ENCODE results near the gene LRRC9.

The LRRC9 gene

GRCh38 chr14:60102389-60102788 lies 182.4 kb downstream of the LRRC9 start:
- H3K9me3 ChIP-seq (ENCODE audit: insufficient read depth, low read depth, low read length): no peaks in the 10 kb centered on the region
- H4K12ac ChIP-seq (ENCODE audit: low read depth, low read length): no peak overlapping the region
- H3K4me2 ChIP-seq (ENCODE audit: low read length): no peak overlapping the region
- H2BK5ac ChIP-seq (ENCODE audit: low read depth, low read length, poor library complexity): no peak overlapping the region
- no peak overlapping the region for H4K91ac ChIP-seq (ENCODE audit: low read depth, low read length)
- H2BK120ac ChIP-seq (ENCODE audit: insufficient read depth, low read length, poor library complexity): no peak overlapping the region
- H3K18ac ChIP-seq (ENCODE audit: low read length): no peak overlapping the region
- H3K9ac ChIP-seq (ENCODE audit: low read length): no peak overlapping the region
- no peak overlapping the region for H3K14ac ChIP-seq (ENCODE audit: low read length)
- WGBS (ENCODE audit: extremely low coverage, insufficient coverage, insufficient read length): no CpG with 5 or more reads among the region's 2 CpGs
- H3K4me1 ChIP-seq (ENCODE audit: control insufficient read depth in 1 of 2, insufficient read depth in 2 of 2, low read length in 2 of 2): peaks cover 0 to 3% of the 10 kb centered on the region in 2 experiments
- no peak for DNase-seq
- no peaks in the 10 kb centered on the region for H3K27me3 ChIP-seq (ENCODE audit: insufficient read depth, low read length)
- H3K79me1 ChIP-seq (ENCODE audit: low read length): no peaks in the 10 kb centered on the region
- no peak overlapping the region for H3K4me3 ChIP-seq (ENCODE audit: low read depth, low read length)
- H2BK12ac ChIP-seq (ENCODE audit: low read length): no peak overlapping the region
- no peak overlapping the region for H3K23ac ChIP-seq (ENCODE audit: low read length)
- peaks cover 2% of the 10 kb centered on the region for H3K79me2 ChIP-seq (ENCODE audit: control insufficient read depth, insufficient read depth, low read length, poor library complexity)
- peaks cover 4% of the 10 kb centered on the region in 2 experiments for H3K36me3 ChIP-seq (ENCODE audit: control insufficient read depth in 1 of 2, insufficient read depth in 2 of 2, low read length in 2 of 2)
- H2AFZ ChIP-seq (ENCODE audit: insufficient read depth, low read length, poor library complexity): no peak overlapping the region
- H4K8ac ChIP-seq (ENCODE audit: low read depth, low read length): no peak overlapping the region
- H2AK5ac ChIP-seq (ENCODE audit: low read length): no peak overlapping the region
- H3K4ac ChIP-seq (ENCODE audit: low read depth, low read length): no peak overlapping the region
- no peak overlapping the region for H3K27ac ChIP-seq (ENCODE audit: low read depth, low read length)

DNA sequence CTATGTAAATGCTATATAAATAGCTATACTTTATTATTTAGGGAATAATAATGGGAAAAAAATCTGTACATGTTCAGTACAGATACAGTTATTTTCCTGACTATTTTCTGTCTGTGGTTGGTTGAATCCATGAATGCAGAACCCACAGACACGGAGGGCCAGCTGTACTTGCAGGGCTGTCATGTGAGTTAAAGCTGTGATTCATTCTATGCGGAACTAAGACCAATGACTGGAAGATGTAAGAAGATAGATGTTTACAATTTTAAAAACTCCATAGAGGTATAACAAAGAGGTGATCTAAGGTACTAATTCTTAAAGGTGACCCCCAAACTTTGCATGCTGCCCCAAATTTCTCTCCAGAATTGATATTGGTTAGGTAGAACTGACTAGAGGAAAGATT lies 186.4 kb downstream of the LRRC9 start:
- H3K27me3 ChIP-seq (ENCODE audit: insufficient read depth, low read length): no peaks in the 10 kb centered on the region
- H2BK12ac ChIP-seq (ENCODE audit: low read length): no peak overlapping the region
- H3K18ac ChIP-seq (ENCODE audit: low read length): no peak overlapping the region
- no peak overlapping the region for H3K14ac ChIP-seq (ENCODE audit: low read length)
- no peaks in the 10 kb centered on the region for H3K79me1 ChIP-seq (ENCODE audit: low read length)
- H2AFZ ChIP-seq (ENCODE audit: insufficient read depth, low read length, poor library complexity): no peak overlapping the region
- no peak overlapping the region for H2AK5ac ChIP-seq (ENCODE audit: low read length)
- H3K23ac ChIP-seq (ENCODE audit: low read length): no peak overlapping the region
- H3K36me3 ChIP-seq (ENCODE audit: control insufficient read depth in 1 of 2, insufficient read depth in 2 of 2, low read length in 2 of 2): peaks cover 0 to 3% of the 10 kb centered on the region in 2 experiments
- no peak overlapping the region for H3K4me3 ChIP-seq (ENCODE audit: low read depth, low read length)
- WGBS (ENCODE audit: extremely low coverage, insufficient coverage, insufficient read length): no CpG with 5 or more reads among the region's 2 CpGs
- no peak overlapping the region for H4K12ac ChIP-seq (ENCODE audit: low read depth, low read length)
- H4K8ac ChIP-seq (ENCODE audit: low read depth, low read length): no peak overlapping the region
- H3K9ac ChIP-seq (ENCODE audit: low read length): no peak overlapping the region
- H3K4ac ChIP-seq (ENCODE audit: low read depth, low read length): no peak overlapping the region
- peaks cover 0 to 3% of the 10 kb centered on the region in 2 experiments for H3K4me1 ChIP-seq (ENCODE audit: control insufficient read depth in 1 of 2, insufficient read depth in 2 of 2, low read length in 2 of 2)
- H4K91ac ChIP-seq (ENCODE audit: low read depth, low read length): no peak overlapping the region
- H2BK5ac ChIP-seq (ENCODE audit: low read depth, low read length, poor library complexity): no peak overlapping the region
- DNase-seq: peak in 1 of 2 donors; percentile 40
- peaks cover 1% of the 10 kb centered on the region for H3K79me2 ChIP-seq (ENCODE audit: control insufficient read depth, insufficient read depth, low read length, poor library complexity)
- H3K4me2 ChIP-seq (ENCODE audit: low read length): no peak overlapping the region
- no peak overlapping the region for H3K27ac ChIP-seq (ENCODE audit: low read depth, low read length)
- no peaks in the 10 kb centered on the region for H3K9me3 ChIP-seq (ENCODE audit: insufficient read depth, low read depth, low read length)
- H2BK120ac ChIP-seq (ENCODE audit: insufficient read depth, low read length, poor library complexity): no peak overlapping the region

DNA sequence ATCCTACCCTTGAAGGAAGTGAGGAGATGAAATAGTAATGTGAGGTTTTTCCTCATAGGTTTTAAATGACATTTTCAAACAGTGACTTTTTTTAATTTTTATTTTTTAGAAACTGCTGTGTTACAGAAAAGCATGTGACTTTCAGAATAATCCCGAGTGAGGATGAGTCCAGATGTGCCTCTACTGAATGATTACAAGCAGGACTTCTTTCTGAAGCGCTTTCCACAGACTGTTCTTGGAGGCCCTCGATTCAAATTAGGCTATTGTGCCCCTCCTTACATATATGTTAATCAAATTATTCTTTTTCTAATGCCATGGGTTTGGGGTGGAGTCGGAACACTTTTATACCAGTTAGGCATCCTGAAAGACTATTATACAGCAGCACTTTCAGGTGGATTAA lies 187.5 kb downstream of the LRRC9 start:
- H3K14ac ChIP-seq (ENCODE audit: low read length): no peak overlapping the region
- no peaks in the 10 kb centered on the region for H3K79me1 ChIP-seq (ENCODE audit: low read length)
- H3K4me2 ChIP-seq (ENCODE audit: low read length): no peak overlapping the region
- no peak overlapping the region for H3K18ac ChIP-seq (ENCODE audit: low read length)
- H2BK120ac ChIP-seq (ENCODE audit: insufficient read depth, low read length, poor library complexity): no peak overlapping the region
- H3K27me3 ChIP-seq (ENCODE audit: insufficient read depth, low read length): no peaks in the 10 kb centered on the region
- H3K27ac ChIP-seq (ENCODE audit: low read depth, low read length): no peak overlapping the region
- H3K9me3 ChIP-seq (ENCODE audit: insufficient read depth, low read depth, low read length): no peaks in the 10 kb centered on the region
- no peak overlapping the region for H4K8ac ChIP-seq (ENCODE audit: low read depth, low read length)
- peaks cover 1% of the 10 kb centered on the region for H3K79me2 ChIP-seq (ENCODE audit: control insufficient read depth, insufficient read depth, low read length, poor library complexity)
- no peak for DNase-seq
- peaks cover 0 to 3% of the 10 kb centered on the region in 2 experiments for H3K36me3 ChIP-seq (ENCODE audit: control insufficient read depth in 1 of 2, insufficient read depth in 2 of 2, low read length in 2 of 2)
- no peak overlapping the region for H2AFZ ChIP-seq (ENCODE audit: insufficient read depth, low read length, poor library complexity)
- H3K4ac ChIP-seq (ENCODE audit: low read depth, low read length): no peak overlapping the region
- no peak overlapping the region for H3K23ac ChIP-seq (ENCODE audit: low read length)
- no peak overlapping the region for H3K4me3 ChIP-seq (ENCODE audit: low read depth, low read length)
- H3K9ac ChIP-seq (ENCODE audit: low read length): no peak overlapping the region
- no peak overlapping the region for H2AK5ac ChIP-seq (ENCODE audit: low read length)
- H2BK12ac ChIP-seq (ENCODE audit: low read length): no peak overlapping the region
- H4K12ac ChIP-seq (ENCODE audit: low read depth, low read length): no peak overlapping the region
- whole genome bisulfite sequencing (ENCODE audit: extremely low coverage, insufficient coverage, insufficient read length): no CpG with 5 or more reads among the region's 4 CpGs
- no peak overlapping the region for H2BK5ac ChIP-seq (ENCODE audit: low read depth, low read length, poor library complexity)
- peaks cover 0 to 3% of the 10 kb centered on the region in 2 experiments for H3K4me1 ChIP-seq (ENCODE audit: control insufficient read depth in 1 of 2, insufficient read depth in 2 of 2, low read length in 2 of 2)
- H4K91ac ChIP-seq (ENCODE audit: low read depth, low read length): no peak overlapping the region

- H2AFZ ChIP-seq (ENCODE audit: insufficient read depth, low read length, poor library complexity): no peak overlapping the region
- no peak overlapping the region for H2BK120ac ChIP-seq (ENCODE audit: insufficient read depth, low read length, poor library complexity)
- H3K4me2 ChIP-seq (ENCODE audit: low read length): no peak overlapping the region
- H2AK5ac ChIP-seq (ENCODE audit: low read length): no peak overlapping the region
- no peak for DNase-seq
- H3K9me3 ChIP-seq (ENCODE audit: insufficient read depth, low read depth, low read length): no peaks in the 10 kb centered on the region
- no peak overlapping the region for H2BK12ac ChIP-seq (ENCODE audit: low read length)
- no peak overlapping the region for H3K18ac ChIP-seq (ENCODE audit: low read length)
- WGBS (ENCODE audit: extremely low coverage, insufficient coverage, insufficient read length): no CpG with 5 or more reads among the region's 2 CpGs
- no peak overlapping the region for H3K23ac ChIP-seq (ENCODE audit: low read length)
- H3K79me2 ChIP-seq (ENCODE audit: control insufficient read depth, insufficient read depth, low read length, poor library complexity): peaks cover 1% of the 10 kb centered on the region
- H3K14ac ChIP-seq (ENCODE audit: low read length): no peak overlapping the region
- no peak overlapping the region for H3K9ac ChIP-seq (ENCODE audit: low read length)
- H3K4ac ChIP-seq (ENCODE audit: low read depth, low read length): no peak overlapping the region
- no peak overlapping the region for H2BK5ac ChIP-seq (ENCODE audit: low read depth, low read length, poor library complexity)
- no peaks in the 10 kb centered on the region for H3K27me3 ChIP-seq (ENCODE audit: insufficient read depth, low read length)
- no peaks in the 10 kb centered on the region for H3K79me1 ChIP-seq (ENCODE audit: low read length)
- H3K36me3 ChIP-seq (ENCODE audit: control insufficient read depth in 1 of 2, insufficient read depth in 2 of 2, low read length in 2 of 2): peaks cover 0 to 3% of the 10 kb centered on the region in 2 experiments
- H3K4me1 ChIP-seq (ENCODE audit: control insufficient read depth in 1 of 2, insufficient read depth in 2 of 2, low read length in 2 of 2): no peaks in the 10 kb centered on the region
- H4K8ac ChIP-seq (ENCODE audit: low read depth, low read length): no peak overlapping the region
- no peak overlapping the region for H4K91ac ChIP-seq (ENCODE audit: low read depth, low read length)
- H4K12ac ChIP-seq (ENCODE audit: low read depth, low read length): no peak overlapping the region
- H3K4me3 ChIP-seq (ENCODE audit: low read depth, low read length): no peak overlapping the region
- H3K27ac ChIP-seq (ENCODE audit: low read depth, low read length): no peak overlapping the region
Measured at GRCh38 chr14:60111732-60112131, 191.8 kb downstream of the LRRC9 start.
